HG03442 (cell line): ENCODE data around the gene ZNF718.
"Not testable (repeated sequence)": the region's sequence is repeated elsewhere in the genome, so short reads cannot be mapped to it uniquely, and the experiment has no call there.

Experiments used
- ATAC-seq: cut with Tn5 transposase; IDR thresholded peaks from one replicate; pipeline ENCODE4 v1.9.1; 2021; ENCODE audit warnings: mild to moderate bottlenecking, moderate library complexity; ENCODE audit not compliant: unreplicated experiment

Gene ZNF718

GRCh38 chr4:124275-125081 is at the start of gene ZNF718:
Gene ZNF718 (plus strand): TSS chr4:124501. CDS start chr4:124671, 170 bp downstream.
- peak; percentile 98 for ATAC-seq

GRCh38 chr4:85951-86350 is 38.4 kb upstream of the ZNF718 start:
- ATAC-seq: no peak

- ATAC-seq: not testable (repeated sequence)
Measured at GRCh38 chr4:86559-87324, 37.6 kb upstream of the ZNF718 start.

GRCh38 chr4:98386-98785 is 25.9 kb upstream of the ZNF718 start:
- ATAC-seq: no peak

DNA sequence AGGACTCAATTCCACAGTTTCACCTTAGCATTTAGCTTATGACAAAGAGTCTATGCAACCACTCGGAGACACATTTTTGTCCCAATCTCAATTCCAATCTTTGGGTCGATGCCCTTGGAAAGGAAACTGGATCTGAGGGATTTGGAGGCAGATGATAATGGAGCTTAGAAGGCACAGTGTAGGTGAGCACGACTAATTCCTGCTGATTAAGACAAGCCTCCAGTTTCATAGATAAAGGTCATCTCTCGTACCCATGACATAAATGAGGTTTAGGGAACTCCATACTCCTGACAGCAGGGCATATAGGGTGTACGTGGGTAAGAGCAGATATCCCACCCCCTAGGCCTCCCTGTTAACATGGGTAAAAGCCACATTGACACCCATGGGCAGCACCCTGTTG is 24.4 kb upstream of the ZNF718 start:
- ATAC-seq: no peak

- no peak for ATAC-seq
Measured at GRCh38 chr4:107083-107443, 17.2 kb upstream of the ZNF718 start.

DNA sequence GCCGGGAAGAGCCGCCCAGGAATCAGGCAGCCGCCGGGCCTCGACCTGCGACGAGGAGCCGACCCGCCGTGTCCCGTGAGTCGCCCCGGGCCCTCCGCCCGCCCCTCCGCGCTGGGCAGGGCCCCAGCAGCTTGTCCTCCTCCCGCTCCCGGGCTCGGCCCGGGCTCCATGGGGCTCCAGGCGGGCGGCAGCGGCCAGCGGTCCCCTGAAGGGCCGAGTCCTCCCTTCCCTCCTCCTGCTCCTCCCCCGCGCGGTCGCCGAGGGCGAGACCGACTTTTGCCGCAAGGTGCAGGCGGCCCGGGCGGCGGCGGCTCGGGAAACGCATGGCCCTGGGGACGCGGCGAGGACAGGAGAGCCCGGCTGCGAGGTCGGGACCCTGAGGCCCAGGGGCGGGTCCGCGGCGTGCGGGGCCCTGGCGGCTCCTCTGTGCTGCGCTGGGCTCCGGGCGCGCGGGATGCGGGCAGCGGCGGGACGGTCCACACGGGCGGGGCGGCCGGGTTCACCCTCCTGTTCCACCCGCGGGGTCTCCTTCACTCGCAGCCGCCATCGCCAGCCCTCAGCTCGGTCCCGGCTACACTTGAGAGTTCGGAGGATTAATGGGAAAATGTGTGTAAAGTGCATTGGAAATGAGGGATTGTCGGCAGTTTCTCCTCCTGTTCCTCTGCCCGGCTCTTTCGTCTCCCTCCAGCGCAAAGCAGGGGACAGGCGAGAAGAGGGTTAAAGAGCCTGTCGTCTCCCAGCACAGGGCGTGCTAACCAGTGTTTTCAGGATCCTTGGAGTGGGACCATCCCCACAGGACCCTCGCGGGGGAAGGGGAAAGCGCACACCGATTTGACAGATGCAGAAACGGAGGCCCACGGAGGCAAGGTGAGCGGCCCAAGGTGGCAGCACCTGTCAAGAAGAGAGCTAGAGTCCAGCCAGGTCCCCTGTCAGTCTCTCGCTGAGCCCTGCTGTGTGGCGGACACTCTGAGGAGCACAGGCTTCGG is 16.6 kb upstream of the ZNF718 start:
- no peak for ATAC-seq

GRCh38 chr4:112771-113170 is 11.5 kb upstream of the ZNF718 start:
- ATAC-seq: no peak

DNA sequence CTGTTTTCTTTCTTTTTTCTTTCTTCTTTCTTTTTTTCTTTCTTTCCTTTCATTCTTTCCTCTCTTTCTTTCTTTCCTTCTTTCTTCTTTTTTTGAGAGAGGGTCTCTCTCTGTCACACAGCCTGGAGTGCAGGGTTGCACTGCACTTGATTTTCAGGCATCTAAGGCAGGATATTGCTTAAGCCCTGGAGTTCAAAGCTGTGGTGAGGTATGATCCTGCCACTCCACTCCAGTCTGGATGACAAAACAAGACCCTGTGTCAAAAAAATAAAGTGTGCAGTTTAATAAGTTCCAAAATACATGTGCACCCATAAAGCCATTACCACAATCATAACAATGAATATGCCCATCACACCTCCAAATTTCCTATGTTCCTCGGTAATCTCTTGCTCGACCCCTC is 10.6 kb upstream of the ZNF718 start:
- ATAC-seq: no peak

DNA sequence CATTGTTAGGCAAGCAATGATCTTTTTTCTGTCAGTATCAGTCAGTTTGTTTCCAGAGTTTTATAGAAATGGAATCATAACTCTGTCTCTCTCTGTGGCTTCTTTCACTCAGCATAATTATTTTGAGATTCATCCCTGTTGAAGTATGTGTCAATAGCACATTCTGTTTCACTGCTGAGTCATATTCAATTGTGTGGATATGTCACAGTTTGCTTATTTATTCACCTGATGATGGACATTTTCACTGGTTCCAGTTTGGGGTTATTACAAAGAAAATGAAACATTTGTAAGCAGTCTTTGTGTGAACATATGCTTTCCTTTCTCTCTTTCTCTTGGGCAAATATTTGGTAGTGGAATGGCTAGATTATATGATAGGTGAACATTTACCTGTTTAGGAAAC is 10.2 kb upstream of the ZNF718 start:
- ATAC-seq: no peak

- no peak for ATAC-seq
Measured at GRCh38 chr4:116499-116898, 7.8 kb upstream of the ZNF718 start.

GRCh38 chr4:120616-121015 is 3.7 kb upstream of the ZNF718 start:
- ATAC-seq: no peak

GRCh38 chr4:121408-122084 is 2.8 kb upstream of the ZNF718 start:
- ATAC-seq: no peak

- not testable (repeated sequence) for ATAC-seq
Measured at GRCh38 chr4:123922-124274, 403 bp upstream of the ZNF718 start.

DNA sequence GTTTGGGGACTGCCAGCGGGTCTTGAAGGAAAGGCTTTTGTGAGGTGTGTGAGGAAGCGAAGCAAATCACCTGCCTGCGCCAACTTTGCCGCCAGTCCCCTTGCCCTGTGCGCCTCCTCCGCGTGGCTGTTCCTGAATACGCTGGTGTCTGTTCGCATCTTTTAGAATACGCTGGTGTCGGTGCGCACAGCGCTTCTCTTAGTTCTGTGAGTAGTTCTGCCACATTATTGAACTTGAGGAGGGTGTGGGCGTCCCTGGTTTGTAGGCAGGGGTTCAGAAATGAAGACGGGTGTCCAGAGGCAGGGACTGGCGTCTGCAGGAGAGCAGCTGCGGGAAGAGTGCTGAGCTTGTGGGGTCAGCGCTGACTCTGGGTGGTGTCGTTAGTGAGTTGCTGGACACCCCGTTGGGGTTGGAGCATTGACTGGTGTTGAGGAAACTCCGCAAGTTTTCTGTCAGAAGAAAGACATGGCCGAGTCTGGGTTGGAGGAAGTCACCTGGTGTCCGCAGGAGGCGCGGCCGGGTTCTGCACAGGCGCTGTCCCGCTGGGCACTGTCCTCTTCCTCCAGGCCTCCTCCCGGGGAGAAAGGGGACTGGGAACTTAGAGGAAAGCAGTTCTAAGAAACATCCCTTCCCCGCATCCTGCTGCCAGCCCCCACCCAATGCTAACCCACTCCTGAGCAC is 930 bp downstream of the ZNF718 start:
- ATAC-seq: no peak

DNA sequence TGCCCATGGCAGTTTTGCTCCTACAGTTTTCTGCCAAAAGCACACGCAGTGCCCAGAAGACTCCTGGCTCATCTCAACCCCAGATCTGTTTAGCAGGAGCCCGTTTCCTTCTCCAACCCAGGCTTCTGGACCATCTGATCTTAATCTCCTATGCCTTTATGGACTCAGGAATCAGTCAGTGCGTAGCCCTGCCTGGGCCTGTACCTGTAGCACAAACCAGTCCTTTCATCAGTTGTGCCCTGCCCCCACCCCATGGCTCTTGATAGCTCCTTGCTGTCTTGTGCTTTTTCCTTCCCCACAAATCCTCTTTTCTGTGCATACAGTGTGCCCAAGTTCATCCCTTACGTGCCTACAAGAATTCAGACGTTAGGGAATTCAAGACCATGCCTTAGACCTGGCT is 1.5 kb downstream of the ZNF718 start:
- ATAC-seq: no peak

DNA sequence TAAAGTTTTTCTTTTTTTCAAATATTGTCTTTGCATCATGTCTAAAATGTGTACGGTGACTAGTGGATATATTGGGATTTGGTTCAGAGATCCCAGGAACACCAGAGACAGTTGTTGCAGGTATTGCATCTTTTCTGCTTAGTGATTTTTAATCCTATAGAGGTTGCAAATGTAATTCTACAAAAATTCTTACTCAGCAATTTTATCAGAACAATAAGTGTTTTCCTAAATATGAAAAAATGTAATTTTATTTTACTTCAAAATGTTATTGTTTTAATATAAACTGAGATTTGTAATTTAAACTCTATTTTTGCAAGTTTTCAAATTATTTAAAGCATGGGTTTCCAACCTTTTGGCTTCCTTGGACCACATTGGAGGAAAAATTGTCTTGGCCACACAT is 8.2 kb downstream of the ZNF718 start:
- no peak for ATAC-seq

DNA sequence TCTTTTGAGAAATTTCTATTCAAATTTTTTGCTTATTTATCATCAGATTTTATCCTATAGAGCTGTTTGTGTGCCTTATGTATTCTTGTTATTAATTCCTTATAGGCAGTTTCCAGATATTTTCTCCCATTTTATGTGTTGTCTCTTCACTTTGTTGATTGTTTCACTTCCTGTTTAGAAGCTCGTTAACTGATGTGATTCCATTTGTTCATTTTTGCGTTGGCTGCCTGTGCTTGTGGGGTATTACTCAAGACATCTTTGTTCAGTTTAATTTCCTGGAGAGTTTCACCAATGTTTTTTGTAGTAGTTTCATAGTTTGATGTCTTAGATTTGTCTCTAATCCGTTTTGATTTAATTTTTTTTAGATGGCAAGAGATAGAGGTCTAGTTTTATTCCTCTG is 14.6 kb downstream of the ZNF718 start:
- no peak for ATAC-seq

GRCh38 chr4:139691-140090 is 15.4 kb downstream of the ZNF718 start:
- ATAC-seq: no peak

DNA sequence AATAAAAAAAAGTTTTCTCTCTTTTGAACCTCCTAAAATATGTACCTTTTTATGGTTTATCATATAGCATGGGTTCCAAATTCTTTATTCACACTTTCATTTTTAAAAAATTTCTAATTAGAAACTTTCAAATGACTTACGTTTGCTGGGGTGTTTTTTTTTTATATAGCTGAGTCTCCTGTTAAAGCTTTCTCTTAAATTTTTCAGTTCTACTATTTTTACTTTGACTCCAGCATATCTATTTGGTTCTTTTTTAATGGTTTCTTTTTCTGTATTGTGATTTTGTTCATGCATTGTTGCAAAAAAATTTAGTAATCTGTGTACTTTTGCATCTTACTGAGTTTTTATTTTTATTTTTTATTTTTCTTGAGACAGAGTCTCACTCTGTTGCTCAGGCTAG is 22.3 kb downstream of the ZNF718 start:
- no peak for ATAC-seq
